Neuronal stem cell (in vitro differentiated cells): ENCODE results near the gene IFI27L2.
"Not testable (repeated sequence)": the region's sequence is repeated elsewhere in the genome, so short reads cannot be mapped to it uniquely, and the experiment has no call there.

Source experiments
- DNase-seq: peaks from one replicate; pipeline ENCODE4 v3.0.0-alpha.2; 2013; ENCODE audit warnings: low spot score
- H2AFZ ChIP-seq: one replicate; pipeline ENCODE4 v1.6.1; 2013; ENCODE audit warnings: mild to moderate bottlenecking, low read length, inconsistent platforms
- H2AK5ac ChIP-seq: 2 replicates; pipeline ENCODE4 v1.6.1; 2013; ENCODE audit warnings: low read depth, mild to moderate bottlenecking, inconsistent platforms, low read length, moderate library complexity, mixed read lengths
- H2BK120ac ChIP-seq: 2 replicates; pipeline ENCODE4 v1.6.1; 2013; ENCODE audit warnings: low read depth, mild to moderate bottlenecking, inconsistent platforms, low read length, moderate library complexity, mixed read lengths
- H2BK12ac ChIP-seq: one replicate; pipeline ENCODE4 v1.6.1; 2013; ENCODE audit warnings: low read length, inconsistent platforms
- H2BK15ac ChIP-seq: 2 replicates; pipeline ENCODE4 v1.6.1; 2013; ENCODE audit warnings: mild to moderate bottlenecking, low read length, inconsistent platforms, mixed read lengths
- H2BK5ac ChIP-seq: one replicate; pipeline ENCODE4 v1.6.1; 2013; ENCODE audit warnings: inconsistent platforms, mild to moderate bottlenecking, low read length, moderate library complexity
- H3K14ac ChIP-seq: one replicate; pipeline ENCODE4 v1.6.1; 2013; ENCODE audit warnings: low read length, inconsistent platforms
- H3K18ac ChIP-seq: 2 replicates; pipeline ENCODE4 v1.6.1; 2013; ENCODE audit warnings: low read length, inconsistent platforms
- H3K23ac ChIP-seq: 2 replicates; pipeline ENCODE4 v1.6.1; 2013; ENCODE audit warnings: low read depth, mild to moderate bottlenecking, mixed read lengths, low read length, inconsistent platforms; ENCODE audit not compliant: poor library complexity
- H3K27ac ChIP-seq: replicated peaks from 3 replicates; pipeline ENCODE4 v1.5.1; 2013; ENCODE audit warnings: low read length, inconsistent platforms
- H3K27me3 ChIP-seq, 3 experiments: 2 replicates each; pipeline ENCODE4 v1.6.1; 2013; ENCODE audit warnings: low read length in 3 of 3, mild to moderate bottlenecking in 2 of 3, inconsistent platforms in 1 of 3, low read depth in 1 of 3, mixed read lengths in 1 of 3, moderate library complexity in 1 of 3; ENCODE audit not compliant: control insufficient read depth in 3 of 3, insufficient read depth in 3 of 3
- H3K36me3 ChIP-seq, 2 donors: replicated peaks in 1 of 2; 2 replicates each; pipeline ENCODE4 v1.6.1; 2013; ENCODE audit warnings: low read length in 2 of 2; ENCODE audit not compliant: control insufficient read depth in 2 of 2, insufficient read depth in 2 of 2
- H3K4ac ChIP-seq: 2 replicates; pipeline ENCODE4 v1.6.1; 2013; ENCODE audit warnings: inconsistent platforms, mild to moderate bottlenecking, low read length, moderate library complexity
- H3K4me1 ChIP-seq, 2 donors: 1 replicate in 1 of 2; 2 replicates in 1 of 2; pipeline ENCODE4 v1.6.1; 2013; ENCODE audit warnings: low read length in 2 of 2, low read depth in 1 of 2; ENCODE audit not compliant: control insufficient read depth in 2 of 2, insufficient read depth in 1 of 2
- H3K4me2 ChIP-seq: one replicate; pipeline ENCODE4 v1.6.1; 2013; ENCODE audit warnings: mild to moderate bottlenecking, low read length, inconsistent platforms; ENCODE audit not compliant: insufficient read depth, poor library complexity, severe bottlenecking
- H3K4me3 ChIP-seq, 2 donors: 2 replicates each; pipeline ENCODE4 v1.5.1; 2013; ENCODE audit warnings: low read length in 2 of 2, mild to moderate bottlenecking in 2 of 2, inconsistent platforms in 1 of 2, moderate library complexity in 1 of 2
- H3K79me1 ChIP-seq: one replicate; pipeline ENCODE4 v1.6.1; 2013; ENCODE audit warnings: low read depth, mild to moderate bottlenecking, inconsistent platforms, low read length, moderate library complexity
- H3K9ac ChIP-seq: one replicate; pipeline ENCODE4 v1.6.1; 2013; ENCODE audit warnings: mild to moderate bottlenecking, low read depth, low read length, inconsistent platforms; ENCODE audit not compliant: poor library complexity
- H3K9me3 ChIP-seq, 2 donors: replicated peaks in 1 of 2; 2 replicates each; pipeline versions ENCODE3 to v1.6.1; 2013; ENCODE audit warnings: low read length in 2 of 2, mild to moderate bottlenecking in 2 of 2, inconsistent platforms in 1 of 2, low read depth in 1 of 2, mixed read lengths in 1 of 2, moderate library complexity in 1 of 2; ENCODE audit not compliant: control insufficient read depth in 2 of 2, insufficient read depth in 1 of 2
- H4K8ac ChIP-seq: one replicate; pipeline ENCODE4 v1.6.1; 2013; ENCODE audit warnings: low read depth, mild to moderate bottlenecking, inconsistent platforms, low read length, moderate library complexity
- H4K91ac ChIP-seq: one replicate; pipeline ENCODE4 v1.6.1; 2013; ENCODE audit warnings: low read length, low read depth, mild to moderate bottlenecking, inconsistent platforms; ENCODE audit not compliant: poor library complexity
- whole genome bisulfite sequencing, 2 donors: extraction: QIAGEN DNeasy Blood & Tissue Kit; methylation state at CpG; one replicate each; pipeline ENCODE4 v1.1.7; 2013; ENCODE audit warnings: missing lambda C conversion rate in 2 of 2, mixed read lengths in 1 of 2; ENCODE audit not compliant: insufficient read length in 2 of 2, insufficient replicate concordance in 1 of 2; ENCODE audit errors: extremely low coverage in 2 of 2; 5-methylcytosine and 5-hydroxymethylcytosine counted together

Gene IFI27L2

DNA sequence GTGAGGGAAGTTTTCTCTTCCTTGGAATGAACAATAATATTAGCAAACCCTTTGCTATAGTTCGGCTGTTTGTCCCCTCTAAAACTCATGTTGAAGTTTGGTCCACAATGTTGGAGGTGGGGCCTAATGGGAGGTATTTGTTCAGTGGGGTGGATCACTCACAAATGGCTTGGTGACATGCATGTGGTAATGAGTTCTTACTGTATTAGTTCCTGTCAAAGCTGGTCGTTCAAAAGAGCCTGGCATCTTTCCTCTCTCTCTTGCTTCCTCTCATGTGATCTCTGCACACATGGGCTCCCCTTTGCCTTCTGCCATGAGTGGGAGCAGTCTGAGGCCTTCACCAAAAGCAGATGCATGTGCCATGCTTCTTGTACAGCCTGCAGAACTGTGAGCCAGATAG lies 31.7 kb upstream of the IFI27L2 start:
- no peak overlapping the region for H2AK5ac ChIP-seq
- no peak overlapping the region for H3K9ac ChIP-seq
- no peak overlapping the region for H2BK120ac ChIP-seq
- no peak overlapping the region for H3K4me3 ChIP-seq
- no peak overlapping the region for H3K14ac ChIP-seq
- no peak overlapping the region for H2BK15ac ChIP-seq
- H2BK5ac ChIP-seq: no peak overlapping the region
- H3K18ac ChIP-seq: no peak overlapping the region
- peaks cover 0 to 21% (median 0%) of the 10 kb centered on the region in 3 experiments for H3K27me3 ChIP-seq
- DNase-seq: no peak
- peaks cover 0 to 1% of the 10 kb centered on the region in 2 donors for H3K9me3 ChIP-seq
- H3K4me1 ChIP-seq: peaks cover 10 to 29% of the 10 kb centered on the region in 2 donors
- H3K79me1 ChIP-seq: no peaks in the 10 kb centered on the region
- H3K23ac ChIP-seq: no peak overlapping the region
- no peak overlapping the region for H4K8ac ChIP-seq
- no peak overlapping the region for H3K27ac ChIP-seq
- no peak overlapping the region for H3K4ac ChIP-seq
- no CpG with 5 or more reads among the region's 2 CpGs for WGBS, 2 donors
- no peak overlapping the region for H2AFZ ChIP-seq
- no peaks in the 10 kb centered on the region for H3K36me3 ChIP-seq
- H3K4me2 ChIP-seq: no peak overlapping the region
- H4K91ac ChIP-seq: no peak overlapping the region
- H2BK12ac ChIP-seq: no peak overlapping the region

DNA sequence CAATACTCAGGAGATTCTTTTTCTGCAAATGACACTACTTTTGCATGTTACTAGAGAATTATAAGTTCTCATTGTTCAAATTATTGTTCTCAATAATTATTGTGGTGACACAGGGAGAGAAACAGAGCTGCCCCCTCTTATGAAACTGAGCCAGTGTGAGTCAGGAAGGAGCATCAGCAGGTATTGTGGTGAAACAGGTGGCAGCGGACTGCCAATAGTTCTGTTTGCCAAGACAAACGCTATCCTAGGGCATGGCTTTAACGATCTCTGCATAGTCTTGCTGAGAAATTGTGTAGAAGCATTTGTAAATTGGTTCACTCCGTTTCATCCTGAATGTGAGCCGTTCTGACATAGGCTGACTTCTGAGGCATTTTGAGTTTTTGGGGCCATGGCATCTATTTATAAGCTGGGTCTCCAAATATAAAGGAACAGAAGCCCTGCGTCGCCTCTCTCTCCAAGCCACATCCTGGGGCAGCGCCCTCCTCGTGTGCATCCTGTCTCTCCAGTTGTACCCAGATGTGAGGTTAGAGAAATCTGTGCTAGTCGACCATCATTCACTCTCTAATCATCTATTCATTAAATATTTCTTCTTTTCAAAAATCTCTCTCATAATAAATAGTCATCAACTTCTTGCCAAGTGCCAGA lies 29.0 kb upstream of the IFI27L2 start:
- H3K27ac ChIP-seq: no peak overlapping the region
- H3K4me1 ChIP-seq: peaks cover 0 to 14% of the 10 kb centered on the region in 2 donors
- no peaks in the 10 kb centered on the region for H3K36me3 ChIP-seq
- H2AFZ ChIP-seq: no peak overlapping the region
- no peaks in the 10 kb centered on the region for H3K79me1 ChIP-seq
- no peak overlapping the region for H2BK120ac ChIP-seq
- H2BK12ac ChIP-seq: no peak overlapping the region
- H3K18ac ChIP-seq: no peak overlapping the region
- no peak overlapping the region for H4K91ac ChIP-seq
- H3K23ac ChIP-seq: no peak overlapping the region
- H3K9ac ChIP-seq: no peak overlapping the region
- H2AK5ac ChIP-seq: no peak overlapping the region
- no peak overlapping the region for H3K4me2 ChIP-seq
- no peak overlapping the region for H2BK5ac ChIP-seq
- no peak overlapping the region for H2BK15ac ChIP-seq
- H3K27me3 ChIP-seq: peaks cover 0 to 3% (median 0%) of the 10 kb centered on the region in 3 experiments
- no CpG with 5 or more reads among the region's 10 CpGs for WGBS, 2 donors
- no peak for DNase-seq
- H3K4me3 ChIP-seq: no peak overlapping the region
- no peak overlapping the region for H3K4ac ChIP-seq
- H4K8ac ChIP-seq: no peak overlapping the region
- no peak overlapping the region for H3K14ac ChIP-seq
- H3K9me3 ChIP-seq: peaks cover 0 to 6% of the 10 kb centered on the region in 2 donors

DNA sequence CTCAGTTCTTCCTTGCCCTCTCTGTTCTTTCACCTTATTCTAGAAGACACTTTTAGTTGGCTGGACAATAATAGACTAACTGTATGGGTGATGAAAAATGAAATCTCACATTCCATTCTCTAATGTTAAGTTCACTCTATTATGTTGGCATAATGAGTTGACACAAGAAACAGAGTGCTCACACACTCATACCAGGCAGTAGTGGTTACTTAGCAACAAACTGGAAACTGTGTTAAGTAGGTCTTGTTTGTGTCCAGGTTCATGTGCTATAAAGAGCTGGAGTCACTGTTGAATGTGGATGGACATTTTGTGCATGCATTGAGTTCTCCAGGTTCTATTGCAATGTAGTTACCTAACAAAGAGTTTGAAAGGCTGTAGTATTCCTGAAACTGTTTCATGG lies 27.8 kb upstream of the IFI27L2 start:
- H3K27ac ChIP-seq: no peak overlapping the region
- peaks cover 0 to 6% of the 10 kb centered on the region in 2 donors for H3K9me3 ChIP-seq
- no peak overlapping the region for H2AK5ac ChIP-seq
- H3K4me1 ChIP-seq: peaks cover 0 to 14% of the 10 kb centered on the region in 2 donors
- H2AFZ ChIP-seq: no peak overlapping the region
- no peaks in the 10 kb centered on the region for H3K36me3 ChIP-seq
- no peak overlapping the region for H3K9ac ChIP-seq
- H3K14ac ChIP-seq: no peak overlapping the region
- no peak overlapping the region for H2BK120ac ChIP-seq
- H3K4ac ChIP-seq: no peak overlapping the region
- no peak overlapping the region for H4K8ac ChIP-seq
- no peak overlapping the region for H4K91ac ChIP-seq
- H3K18ac ChIP-seq: no peak overlapping the region
- no peaks in the 10 kb centered on the region for H3K79me1 ChIP-seq
- no peak for DNase-seq
- no peak overlapping the region for H2BK15ac ChIP-seq
- no peak overlapping the region for H3K4me2 ChIP-seq
- no peak overlapping the region for H2BK12ac ChIP-seq
- no peak overlapping the region for H2BK5ac ChIP-seq
- H3K23ac ChIP-seq: no peak overlapping the region
- H3K27me3 ChIP-seq: peaks cover 0 to 3% (median 0%) of the 10 kb centered on the region in 3 experiments
- no peak overlapping the region for H3K4me3 ChIP-seq

DNA sequence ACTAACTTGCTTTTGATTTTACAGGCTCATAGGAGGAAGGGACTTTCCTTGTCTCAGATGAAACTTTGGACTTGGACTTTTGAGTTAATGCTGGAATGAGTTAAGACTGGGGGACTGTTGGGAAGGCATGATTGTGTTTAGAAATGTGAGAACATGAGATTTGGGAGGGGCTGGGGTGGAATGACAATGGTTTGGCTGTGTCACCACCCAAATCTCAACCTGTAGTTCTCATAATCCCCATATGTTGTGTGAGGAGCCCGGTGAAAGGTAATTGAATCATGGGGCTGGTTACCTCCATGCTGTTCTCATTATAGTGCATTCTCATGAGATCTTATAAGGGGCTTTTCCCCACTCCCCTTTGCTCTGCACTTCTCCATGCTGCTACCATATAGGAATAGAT lies 26.7 kb upstream of the IFI27L2 start:
- H4K91ac ChIP-seq, H3K23ac ChIP-seq: not testable (repeated sequence)
- WGBS, 2 donors: no CpG with 5 or more reads among the region's 1 CpG

More for the DNA sequence above, 26.7 kb upstream of the IFI27L2 start:
- not testable (repeated sequence) for H2BK120ac ChIP-seq, H3K9ac ChIP-seq, H2AFZ ChIP-seq, H2AK5ac ChIP-seq, H3K27me3 ChIP-seq, H3K27ac ChIP-seq, H3K4ac ChIP-seq, H4K8ac ChIP-seq, DNase-seq, H2BK12ac ChIP-seq, H3K79me1 ChIP-seq, H3K9me3 ChIP-seq, H3K36me3 ChIP-seq, H3K4me3 ChIP-seq, H2BK5ac ChIP-seq, H3K14ac ChIP-seq, H3K18ac ChIP-seq, H2BK15ac ChIP-seq, H3K4me2 ChIP-seq
- H3K4me1 ChIP-seq: peaks cover 0 to 14% of the 10 kb centered on the region in 2 donors
